GM21529 (cell line): ENCODE measurements around the gene TRIM44.
A peak's percentile ranks its signal among the peaks of the same experiment; 100 is the strongest.
"Not testable (repeated sequence)": the region's sequence is repeated elsewhere in the genome, so short reads cannot be mapped to it uniquely, and the experiment has no call there.

Source experiments
- ATAC-seq: cut with Tn5 transposase; IDR thresholded peaks from one replicate; pipeline ENCODE4 v1.9.1; 2021; ENCODE audit not compliant: unreplicated experiment

The TRIM44 gene

GRCh38 chr11:35632301-35632700, 30.3 kb upstream of the TRIM44 start:
- no peak for ATAC-seq

- no peak for ATAC-seq
Measured at GRCh38 chr11:35633827-35634423, 28.6 kb upstream of the TRIM44 start.

- no peak for ATAC-seq
Measured at GRCh38 chr11:35635933-35636332, 26.6 kb upstream of the TRIM44 start.

- ATAC-seq: no peak
Measured at GRCh38 chr11:35639591-35640179, 22.9 kb upstream of the TRIM44 start.

- ATAC-seq: no peak
Measured at GRCh38 chr11:35641171-35641897, 21.2 kb upstream of the TRIM44 start.

GRCh38 chr11:35641964-35642363, 20.6 kb upstream of the TRIM44 start:
- ATAC-seq: no peak

- no peak for ATAC-seq
Measured at GRCh38 chr11:35647421-35648093, 15.0 kb upstream of the TRIM44 start.

- no peak for ATAC-seq
Measured at GRCh38 chr11:35650006-35650405, 12.6 kb upstream of the TRIM44 start.

GRCh38 chr11:35650467-35650866, 12.1 kb upstream of the TRIM44 start:
- ATAC-seq: no peak

GRCh38 chr11:35651263-35651662, 11.3 kb upstream of the TRIM44 start:
- no peak for ATAC-seq

GRCh38 chr11:35652786-35653185, 9.8 kb upstream of the TRIM44 start:
- not testable (repeated sequence) for ATAC-seq

- ATAC-seq: no peak
Measured at GRCh38 chr11:35654711-35655110, 7.9 kb upstream of the TRIM44 start.

GRCh38 chr11:35655254-35655653, 7.3 kb upstream of the TRIM44 start:
- no peak for ATAC-seq

- no peak for ATAC-seq
Measured at GRCh38 chr11:35655856-35656255, 6.7 kb upstream of the TRIM44 start.

- ATAC-seq: no peak
Measured at GRCh38 chr11:35658020-35658948, 4.3 kb upstream of the TRIM44 start.

GRCh38 chr11:35661534-35661933, 1.0 kb upstream of the TRIM44 start:
- ATAC-seq: no peak

GRCh38 chr11:35662061-35662648, 420 bp upstream of the TRIM44 start:
- peak; percentile 41 for ATAC-seq

- no peak for ATAC-seq
Measured at GRCh38 chr11:35663408-35663702, 780 bp downstream of the TRIM44 start.

GRCh38 chr11:35664977-35665441, 2.4 kb downstream of the TRIM44 start:
- ATAC-seq: no peak

- no peak for ATAC-seq
Measured at GRCh38 chr11:35667257-35667656, 4.7 kb downstream of the TRIM44 start.
